SK-N-SH treated with all-trans-retinoic acid at 6 μM for 48 hours (cell line): Measurements from ENCODE around the gene SPTY2D1.

Experiments used
- ATAC-seq: fragments of 200-7000 bp; cut with Tn5 transposase; 3 replicates; pipeline ENCODE4 v1.9.1; 2020; ENCODE audit warnings: mild to moderate bottlenecking, moderate library complexity
- BACH2 ChIP-seq: fragments of 250-450 bp; sonication (Bioruptor Pico); IDR thresholded peaks from 2 replicates; pipeline ENCODE4 v1.9.0; 2021; ENCODE audit warnings: mild to moderate bottlenecking, borderline replicate concordance
- ISL1 ChIP-seq: fragments of 250-450 bp; sonication (Bioruptor Pico); IDR thresholded peaks from 2 replicates; pipeline ENCODE4 v2.1.2; 2022; ENCODE audit warnings: mild to moderate bottlenecking, moderate library complexity
- PPARA ChIP-seq: fragments of 250-450 bp; sonication (Bioruptor Pico); IDR thresholded peaks from 2 replicates; pipeline ENCODE4 v1.5.0; 2020; ENCODE audit warnings: mild to moderate bottlenecking, borderline replicate concordance
- RARB ChIP-seq: fragments of 250-450 bp; sonication (Bioruptor Pico); IDR thresholded peaks from 2 replicates; pipeline ENCODE4 v1.8.0; 2021; ENCODE audit warnings: mild to moderate bottlenecking, moderate library complexity
- TCF4 ChIP-seq: fragments of 250-450 bp; sonication (Bioruptor Pico); IDR thresholded peaks from 2 replicates; pipeline ENCODE4 v1.8.0; 2021; ENCODE audit warnings: mild to moderate bottlenecking, moderate library complexity, borderline replicate concordance
- TOX ChIP-seq: fragments of 250-450 bp; sonication (Bioruptor Pico); IDR thresholded peaks from 2 replicates; pipeline ENCODE4 v1.8.0; 2021; ENCODE audit warnings: mild to moderate bottlenecking, moderate library complexity, borderline replicate concordance
- TSHZ2 ChIP-seq: fragments of 250-450 bp; sonication (Bioruptor Pico); IDR thresholded peaks from 2 replicates; pipeline ENCODE4 v1.5.0; 2020; ENCODE audit warnings: mild to moderate bottlenecking, moderate library complexity
- ZFP30 ChIP-seq: fragments of 450-650 bp; formaldehyde crosslinking; IDR thresholded peaks from 2 replicates; pipeline ENCODE4 v1.5.0; 2022; ENCODE audit warnings: mild to moderate bottlenecking, moderate library complexity
- ZNF565 ChIP-seq: fragments of 450-650 bp; formaldehyde crosslinking; conservative IDR thresholded peaks from 2 replicates; pipeline ENCODE4 v1.5.0; 2020; ENCODE audit warnings: low read depth, mild to moderate bottlenecking, moderate library complexity
- ZNF70 ChIP-seq: fragments of 450-650 bp; formaldehyde crosslinking; IDR thresholded peaks from 2 replicates; pipeline ENCODE4 v1.5.0; 2020; ENCODE audit warnings: mild to moderate bottlenecking, moderate library complexity
- TF ChIP-seq, protein P1 (sequence below): fragments of 250-450 bp; sonication (Bioruptor Pico); IDR thresholded peaks from 2 replicates; pipeline ENCODE4 v1.8.0; 2020; ENCODE audit warnings: mild to moderate bottlenecking, moderate library complexity, borderline replicate concordance

The SPTY2D1 gene

GRCh38 chr11:18564149-18564548 is 70.0 kb downstream of the SPTY2D1 start:
- no peak for ATAC-seq
- TF ChIP-seq ZNF565 (CRISPR knock-in tag), result no peak
- no peak for TF ChIP-seq PPARA (CRISPR knock-in tag)
- TF ChIP-seq ISL1, result no peak
- no peak for TF ChIP-seq BACH2 (CRISPR knock-in tag)
- no peak for TF ChIP-seq ZFP30 (CRISPR knock-in tag)
- TF ChIP-seq TOX, result no peak
- TF ChIP-seq ZNF70 (CRISPR knock-in tag), result no peak
- TF ChIP-seq, protein P1, sequence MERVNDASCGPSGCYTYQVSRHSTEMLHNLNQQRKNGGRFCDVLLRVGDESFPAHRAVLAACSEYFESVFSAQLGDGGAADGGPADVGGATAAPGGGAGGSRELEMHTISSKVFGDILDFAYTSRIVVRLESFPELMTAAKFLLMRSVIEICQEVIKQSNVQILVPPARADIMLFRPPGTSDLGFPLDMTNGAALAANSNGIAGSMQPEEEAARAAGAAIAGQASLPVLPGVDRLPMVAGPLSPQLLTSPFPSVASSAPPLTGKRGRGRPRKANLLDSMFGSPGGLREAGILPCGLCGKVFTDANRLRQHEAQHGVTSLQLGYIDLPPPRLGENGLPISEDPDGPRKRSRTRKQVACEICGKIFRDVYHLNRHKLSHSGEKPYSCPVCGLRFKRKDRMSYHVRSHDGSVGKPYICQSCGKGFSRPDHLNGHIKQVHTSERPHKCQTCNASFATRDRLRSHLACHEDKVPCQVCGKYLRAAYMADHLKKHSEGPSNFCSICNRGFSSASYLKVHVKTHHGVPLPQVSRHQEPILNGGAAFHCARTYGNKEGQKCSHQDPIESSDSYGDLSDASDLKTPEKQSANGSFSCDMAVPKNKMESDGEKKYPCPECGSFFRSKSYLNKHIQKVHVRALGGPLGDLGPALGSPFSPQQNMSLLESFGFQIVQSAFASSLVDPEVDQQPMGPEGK (CRISPR knock-in tag), result no peak

- no peak for TF ChIP-seq TSHZ2
- no peak for TF ChIP-seq TCF4
- no peak for TF ChIP-seq ISL1
- TF ChIP-seq, protein P1 (CRISPR knock-in tag), result no peak
- TF ChIP-seq RARB (CRISPR knock-in tag), result no peak
- no peak for TF ChIP-seq PPARA (CRISPR knock-in tag)
- ATAC-seq, result no peak
Observed at GRCh38 chr11:18563090-18563730, 70.9 kb downstream of the SPTY2D1 start.
